ACC112 (cell line): ENCODE results near the gene BCAS1.

Experiments
- H2AFZ ChIP-seq: fragments of 200-600 bp; sonication (generic); one replicate; pipeline ENCODE4 v1.6.0; 2017; ENCODE audit warnings: antibody characterized with exemption, low read length; ENCODE audit not compliant: unreplicated experiment
- H3K27ac ChIP-seq: fragments of 200-600 bp; sonication (generic); 2 replicates; pipeline ENCODE4 v1.5.1; 2014; ENCODE audit warnings: low read depth, mild to moderate bottlenecking, antibody characterized with exemption, low read length, moderate library complexity
- H3K27me3 ChIP-seq: fragments of 200-600 bp; sonication (generic); 2 replicates; pipeline ENCODE4 v1.6.1; 2014; ENCODE audit warnings: mild to moderate bottlenecking, antibody characterized with exemption, low read length, moderate library complexity, mixed read lengths; ENCODE audit not compliant: insufficient read depth
- H3K36me3 ChIP-seq: fragments of 200-600 bp; sonication (generic); 2 replicates; pipeline ENCODE4 v1.6.1; 2016; ENCODE audit warnings: mild to moderate bottlenecking, antibody characterized with exemption, low read length, moderate library complexity, mixed read lengths; ENCODE audit not compliant: insufficient read depth
- H3K4me1 ChIP-seq: fragments of 200-600 bp; sonication (generic); one replicate; pipeline ENCODE4 v1.6.1; 2016; ENCODE audit warnings: low read length, mixed read lengths; ENCODE audit not compliant: insufficient read depth, unreplicated experiment, control insufficient read depth
- H3K4me3 ChIP-seq: fragments of 200-600 bp; sonication (generic); 2 replicates; pipeline ENCODE4 v1.5.1; 2014; ENCODE audit warnings: mild to moderate bottlenecking, low read depth, low read length
- H3K79me2 ChIP-seq: fragments of 200-600 bp; sonication (generic); one replicate; pipeline ENCODE4 v1.6.0; 2016; ENCODE audit warnings: low read length; ENCODE audit not compliant: control insufficient read depth, unreplicated experiment, insufficient read depth

Gene BCAS1

GRCh38 chr20:53915446-53916172 is 154.8 kb downstream of the BCAS1 start:
- peak overlapping the region; percentile 79 for H2AFZ ChIP-seq
- no peaks in the 10 kb centered on the region for H3K27me3 ChIP-seq
- H3K79me2 ChIP-seq = no peaks in the 10 kb centered on the region
- no peaks in the 10 kb centered on the region for H3K36me3 ChIP-seq
- peak overlapping the region; percentile 89 for H3K27ac ChIP-seq
- peak overlapping the region; percentile 74 for H3K4me3 ChIP-seq
- H3K4me1 ChIP-seq = peaks cover 40% of the 10 kb centered on the region

GRCh38 chr20:53914781-53915445 is 155.5 kb downstream of the BCAS1 start:
- Histone ChIP-seq H3K27ac (peak overlapping the region; percentile 89), H3K4me1 (peaks cover 40% of the 10 kb centered on the region), H3K79me2 (no peaks in the 10 kb centered on the region), H3K27me3 (no peaks in the 10 kb centered on the region), H3K36me3 (no peaks in the 10 kb centered on the region), H2AFZ (peak overlapping the region; percentile 70), H3K4me3 (peak overlapping the region; percentile 74)

- no peaks in the 10 kb centered on the region for H3K79me2 ChIP-seq
- H3K36me3 ChIP-seq = no peaks in the 10 kb centered on the region
- H3K4me3 ChIP-seq = peak overlapping the region; percentile 74
- peak overlapping the region; percentile 70 for H2AFZ ChIP-seq
- H3K27ac ChIP-seq = peak overlapping the region; percentile 89
- H3K4me1 ChIP-seq = peaks cover 40% of the 10 kb centered on the region
- no peaks in the 10 kb centered on the region for H3K27me3 ChIP-seq
These were observed 156.2 kb downstream of the BCAS1 start for GRCh38 chr20:53914091-53914780.

- H3K4me1 ChIP-seq = peaks cover 38% of the 10 kb centered on the region
- H3K79me2 ChIP-seq = no peaks in the 10 kb centered on the region
- H3K4me3 ChIP-seq = no peak overlapping the region
- no peaks in the 10 kb centered on the region for H3K36me3 ChIP-seq
- no peak overlapping the region for H3K27ac ChIP-seq
- H3K27me3 ChIP-seq = no peaks in the 10 kb centered on the region
- H2AFZ ChIP-seq = no peak overlapping the region
These were observed 159.1 kb downstream of the BCAS1 start for GRCh38 chr20:53911301-53911700.

- Histone ChIP-seq H2AFZ (no peak overlapping the region), H3K27ac (no peak overlapping the region), H3K4me1 (peaks cover 41% of the 10 kb centered on the region), H3K36me3 (no peaks in the 10 kb centered on the region), H3K4me3 (no peak overlapping the region), H3K27me3 (no peaks in the 10 kb centered on the region), H3K79me2 (no peaks in the 10 kb centered on the region)
These were observed 159.9 kb downstream of the BCAS1 start for GRCh38 chr20:53910351-53911002.

- Histone ChIP-seq H3K79me2 (no peaks in the 10 kb centered on the region), H2AFZ (no peak overlapping the region), H3K27ac (peak overlapping the region; percentile 96; the same call in 1 of the 2 replicates), H3K4me3 (no peak overlapping the region), H3K27me3 (no peaks in the 10 kb centered on the region), H3K4me1 (peaks cover 33% of the 10 kb centered on the region), H3K36me3 (no peaks in the 10 kb centered on the region)
These were observed 162.2 kb downstream of the BCAS1 start for GRCh38 chr20:53907968-53908751.

GRCh38 chr20:53905820-53906191 is 164.6 kb downstream of the BCAS1 start:
- no peaks in the 10 kb centered on the region for H3K79me2 ChIP-seq
- no peaks in the 10 kb centered on the region for H3K27me3 ChIP-seq
- H2AFZ ChIP-seq = no peak overlapping the region
- H3K36me3 ChIP-seq = no peaks in the 10 kb centered on the region
- H3K4me3 ChIP-seq = no peak overlapping the region
- H3K4me1 ChIP-seq = peaks cover 50% of the 10 kb centered on the region
- H3K27ac ChIP-seq = peak overlapping the region; percentile 96

GRCh38 chr20:53905019-53905819 is 165.2 kb downstream of the BCAS1 start:
- Histone ChIP-seq H3K4me1 (peaks cover 56% of the 10 kb centered on the region), H3K4me3 (no peak overlapping the region), H3K27me3 (no peaks in the 10 kb centered on the region), H3K79me2 (no peaks in the 10 kb centered on the region), H3K27ac (peak overlapping the region; percentile 96; the same call in 1 of the 2 replicates), H3K36me3 (no peaks in the 10 kb centered on the region), H2AFZ (no peak overlapping the region)

GRCh38 chr20:53904261-53904660 is 166.1 kb downstream of the BCAS1 start:
- peak overlapping the region; percentile 77; the same call in 1 of the 2 replicates for H3K27ac ChIP-seq

More at GRCh38 chr20:53904261-53904660, 166.1 kb downstream of the BCAS1 start:
- Histone ChIP-seq H3K27me3 (no peaks in the 10 kb centered on the region), H3K4me3 (no peak overlapping the region), H3K4me1 (peaks cover 65% of the 10 kb centered on the region), H3K36me3 (no peaks in the 10 kb centered on the region), H2AFZ (no peak overlapping the region), H3K79me2 (no peaks in the 10 kb centered on the region)
